AG20443 (cell line): ENCODE data around the gene RTRAF.

Source experiments
- DNase-seq: peaks from one replicate; pipeline ENCODE4 v3.0.0; 2012; ENCODE audit warnings: low spot score, mixed read lengths

Gene RTRAF

GRCh38 chr14:52020866-52021717 is 31.7 kb downstream of the RTRAF start:
- no peak for DNase-seq

GRCh38 chr14:52021957-52022600 is 32.7 kb downstream of the RTRAF start:
- DNase-seq, result no peak

- peak; percentile 84 for DNase-seq
These were observed 34.2 kb downstream of the RTRAF start for GRCh38 chr14:52023518-52023917.

GRCh38 chr14:52025310-52025709 is 36.0 kb downstream of the RTRAF start:
- DNase-seq, result peak; percentile 69

GRCh38 chr14:52026017-52026660 is 36.8 kb downstream of the RTRAF start:
- DNase-seq, result no peak

- DNase-seq, result no peak
These were observed 37.6 kb downstream of the RTRAF start for GRCh38 chr14:52026901-52027300.

- DNase-seq, result no peak
These were observed 40.5 kb downstream of the RTRAF start for GRCh38 chr14:52029881-52030280.

GRCh38 chr14:52031781-52032180 is 42.4 kb downstream of the RTRAF start:
- DNase-seq, result peak; percentile 85

GRCh38 chr14:52032204-52032801 is 43.0 kb downstream of the RTRAF start:
- no peak for DNase-seq

- peak; percentile 55 for DNase-seq
These were observed 43.8 kb downstream of the RTRAF start for GRCh38 chr14:52033101-52033642.

- no peak for DNase-seq
These were observed 49.9 kb downstream of the RTRAF start for GRCh38 chr14:52039124-52039815.

- DNase-seq, result no peak
These were observed 51.3 kb downstream of the RTRAF start for GRCh38 chr14:52040598-52040997.

GRCh38 chr14:52042371-52043289 is 53.3 kb downstream of the RTRAF start:
- no peak for DNase-seq

- peak; percentile 36 for DNase-seq
These were observed 54.3 kb downstream of the RTRAF start for GRCh38 chr14:52043690-52044089.

- DNase-seq, result peak; percentile 77
These were observed 55.6 kb downstream of the RTRAF start for GRCh38 chr14:52044791-52045522.

GRCh38 chr14:52046376-52046917 is 57.1 kb downstream of the RTRAF start:
- DNase-seq, result no peak

GRCh38 chr14:52048116-52048515 is 58.8 kb downstream of the RTRAF start:
- DNase-seq, result no peak

- DNase-seq, result peak; percentile 38
These were observed 59.4 kb downstream of the RTRAF start for GRCh38 chr14:52048641-52049204.

- no peak for DNase-seq
These were observed 59.9 kb downstream of the RTRAF start for GRCh38 chr14:52049271-52049670.
